Stomach (tissue), 4 donors: ENCODE data around the gene LARGE1.

ENCODE experiments used
- POLR2A ChIP-seq, 4 donors: fragments of 450-650 bp; IDR thresholded peaks; one replicate each; pipeline ENCODE4 v1.6.1; 2016; ENCODE audit warnings: antibody characterized with exemption in 4 of 4, control low read depth in 2 of 4, mild to moderate bottlenecking in 1 of 4, moderate library complexity in 1 of 4
- TF ChIP-seq, protein P1 (sequence below), 7 experiments: fragments of 450-650 bp in 4 of 7; fragments of 200-600 bp in 3 of 7; sonication (generic) in 3 of 7; IDR thresholded peaks; one replicate each; pipeline ENCODE4 v1.5.1; 2016 to 2019; ENCODE audit warnings: antibody characterized with exemption in 7 of 7, control low read depth in 2 of 7, mild to moderate bottlenecking in 1 of 7

GRCh38 chr22:33443683-33444082 is 476.6 kb downstream of the LARGE1 start:
- TF ChIP-seq, protein P1, sequence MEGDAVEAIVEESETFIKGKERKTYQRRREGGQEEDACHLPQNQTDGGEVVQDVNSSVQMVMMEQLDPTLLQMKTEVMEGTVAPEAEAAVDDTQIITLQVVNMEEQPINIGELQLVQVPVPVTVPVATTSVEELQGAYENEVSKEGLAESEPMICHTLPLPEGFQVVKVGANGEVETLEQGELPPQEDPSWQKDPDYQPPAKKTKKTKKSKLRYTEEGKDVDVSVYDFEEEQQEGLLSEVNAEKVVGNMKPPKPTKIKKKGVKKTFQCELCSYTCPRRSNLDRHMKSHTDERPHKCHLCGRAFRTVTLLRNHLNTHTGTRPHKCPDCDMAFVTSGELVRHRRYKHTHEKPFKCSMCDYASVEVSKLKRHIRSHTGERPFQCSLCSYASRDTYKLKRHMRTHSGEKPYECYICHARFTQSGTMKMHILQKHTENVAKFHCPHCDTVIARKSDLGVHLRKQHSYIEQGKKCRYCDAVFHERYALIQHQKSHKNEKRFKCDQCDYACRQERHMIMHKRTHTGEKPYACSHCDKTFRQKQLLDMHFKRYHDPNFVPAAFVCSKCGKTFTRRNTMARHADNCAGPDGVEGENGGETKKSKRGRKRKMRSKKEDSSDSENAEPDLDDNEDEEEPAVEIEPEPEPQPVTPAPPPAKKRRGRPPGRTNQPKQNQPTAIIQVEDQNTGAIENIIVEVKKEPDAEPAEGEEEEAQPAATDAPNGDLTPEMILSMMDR (IDR thresholded peaks at IDR 0.05) = no peak
- no peak for TF ChIP-seq POLR2A (IDR thresholded peaks at IDR 0.05)
